ENCODE measurements around the gene FJX1. TPM values are rescaled to one million over a fixed set of nuclear protein-coding genes. Genes with fewer than 3 reads are reported as not detected.

The FJX1 gene
- total RNA-seq, 2 donors from 2014 or later, result 11.7 to 17.4 TPM

DNA sequence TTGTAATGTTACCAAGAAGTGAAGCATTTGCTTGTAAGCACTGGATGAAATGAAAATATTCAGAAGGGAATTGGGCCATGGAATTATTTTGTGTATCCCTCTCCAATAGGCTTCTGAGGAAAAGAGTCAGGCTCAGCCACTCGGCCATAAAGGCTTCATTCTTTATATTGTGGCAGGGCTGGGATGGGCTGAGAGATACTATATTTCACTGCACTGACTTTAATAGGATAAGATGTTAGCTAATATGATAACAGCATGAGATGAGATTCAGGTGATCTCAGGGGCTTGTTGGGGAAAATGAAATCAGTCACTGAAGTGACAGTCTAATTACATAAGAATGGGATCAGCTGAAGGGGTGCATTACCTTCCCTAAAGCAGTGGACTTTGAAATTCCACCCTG lies 37.0 kb downstream of the FJX1 start:
- WGBS, 2 experiments (ENCODE audit: insufficient coverage in 1 of 2, insufficient read length in 1 of 2), result 37 to 80% methylated on average over 1 of the region's 1 CpG
- Mint-ChIP-seq H3K27ac (no peak overlapping the region), H3K4me3 (no peak overlapping the region), H3K27me3 (ENCODE audit: insufficient read depth) (peaks cover 81% of the 10 kb centered on the region), H3K9me3 (no peaks in the 10 kb centered on the region), H3K4me1 (peaks cover 12% of the 10 kb centered on the region), H3K36me3 (ENCODE audit: low read depth) (no peaks in the 10 kb centered on the region)
- DNase-seq, result no peak
- Histone ChIP-seq H3K27ac (ENCODE audit: low read depth, low read length) (no peak overlapping the region), H3K27me3 (ENCODE audit: control insufficient read depth, insufficient read depth, low read length, poor library complexity, severe bottlenecking) (peaks cover 24% of the 10 kb centered on the region), H3K9me3 (ENCODE audit: control insufficient read depth, low read length) (no peaks in the 10 kb centered on the region), H3K36me3 (ENCODE audit: control insufficient read depth, insufficient read depth, low read length) (no peaks in the 10 kb centered on the region), H3K4me3 (ENCODE audit: low read length) (no peak overlapping the region), H3K4me1 (ENCODE audit: control insufficient read depth, insufficient read depth, low read length) (peaks cover 7% of the 10 kb centered on the region), H3K9ac (ENCODE audit: extremely low read depth, low read length, poor library complexity, severe bottlenecking) (no peak overlapping the region)
- TF ChIP-seq, protein P1, sequence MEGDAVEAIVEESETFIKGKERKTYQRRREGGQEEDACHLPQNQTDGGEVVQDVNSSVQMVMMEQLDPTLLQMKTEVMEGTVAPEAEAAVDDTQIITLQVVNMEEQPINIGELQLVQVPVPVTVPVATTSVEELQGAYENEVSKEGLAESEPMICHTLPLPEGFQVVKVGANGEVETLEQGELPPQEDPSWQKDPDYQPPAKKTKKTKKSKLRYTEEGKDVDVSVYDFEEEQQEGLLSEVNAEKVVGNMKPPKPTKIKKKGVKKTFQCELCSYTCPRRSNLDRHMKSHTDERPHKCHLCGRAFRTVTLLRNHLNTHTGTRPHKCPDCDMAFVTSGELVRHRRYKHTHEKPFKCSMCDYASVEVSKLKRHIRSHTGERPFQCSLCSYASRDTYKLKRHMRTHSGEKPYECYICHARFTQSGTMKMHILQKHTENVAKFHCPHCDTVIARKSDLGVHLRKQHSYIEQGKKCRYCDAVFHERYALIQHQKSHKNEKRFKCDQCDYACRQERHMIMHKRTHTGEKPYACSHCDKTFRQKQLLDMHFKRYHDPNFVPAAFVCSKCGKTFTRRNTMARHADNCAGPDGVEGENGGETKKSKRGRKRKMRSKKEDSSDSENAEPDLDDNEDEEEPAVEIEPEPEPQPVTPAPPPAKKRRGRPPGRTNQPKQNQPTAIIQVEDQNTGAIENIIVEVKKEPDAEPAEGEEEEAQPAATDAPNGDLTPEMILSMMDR (conservative IDR thresholded peaks at IDR 0.05), result no peak

DNA sequence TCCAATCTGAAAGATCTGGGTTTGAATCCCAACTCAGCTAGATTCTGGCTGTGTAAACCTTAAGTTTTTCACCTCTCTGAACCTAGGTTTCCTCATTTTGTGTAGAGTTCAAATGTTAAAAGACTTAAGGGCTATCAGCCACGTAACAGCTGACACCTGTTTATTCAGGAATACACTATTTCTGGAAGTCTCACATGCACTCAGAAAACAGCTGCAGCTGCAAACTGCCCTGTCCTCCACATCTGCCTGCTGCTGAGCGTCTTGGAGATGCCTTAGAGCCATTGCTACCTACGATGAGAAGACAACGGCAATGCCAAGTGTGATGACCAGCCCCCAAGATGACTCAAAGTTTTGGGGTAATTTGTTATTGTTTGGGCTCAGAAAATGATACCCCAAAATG lies 37.6 kb downstream of the FJX1 start:
- H3K4me1 ChIP-seq (ENCODE audit: control insufficient read depth, insufficient read depth, low read length), result peaks cover 7% of the 10 kb centered on the region
- H3K4me3 ChIP-seq (ENCODE audit: low read length), result no peak overlapping the region
- Mint-ChIP-seq H3K27ac (no peak overlapping the region), H3K4me1 (peaks cover 12% of the 10 kb centered on the region), H3K36me3 (ENCODE audit: low read depth) (no peaks in the 10 kb centered on the region), H3K9me3 (no peaks in the 10 kb centered on the region), H3K4me3 (no peak overlapping the region), H3K27me3 (ENCODE audit: insufficient read depth) (peaks cover 79% of the 10 kb centered on the region)
- TF ChIP-seq, protein P1 (conservative IDR thresholded peaks at IDR 0.05), result no peak
- no peaks in the 10 kb centered on the region for H3K9me3 ChIP-seq (ENCODE audit: control insufficient read depth, low read length)
- H3K27me3 ChIP-seq (ENCODE audit: control insufficient read depth, insufficient read depth, low read length, poor library complexity, severe bottlenecking), result peaks cover 24% of the 10 kb centered on the region
- H3K27ac ChIP-seq (ENCODE audit: low read depth, low read length), result no peak overlapping the region
- no peak for DNase-seq
- no peak overlapping the region for H3K9ac ChIP-seq (ENCODE audit: extremely low read depth, low read length, poor library complexity, severe bottlenecking)
- WGBS, 2 experiments (ENCODE audit: insufficient coverage in 1 of 2, insufficient read length in 1 of 2), result 76 to 85% methylated on average over 4 of the region's 4 CpGs
- H3K36me3 ChIP-seq (ENCODE audit: control insufficient read depth, insufficient read depth, low read length), result no peaks in the 10 kb centered on the region

DNA sequence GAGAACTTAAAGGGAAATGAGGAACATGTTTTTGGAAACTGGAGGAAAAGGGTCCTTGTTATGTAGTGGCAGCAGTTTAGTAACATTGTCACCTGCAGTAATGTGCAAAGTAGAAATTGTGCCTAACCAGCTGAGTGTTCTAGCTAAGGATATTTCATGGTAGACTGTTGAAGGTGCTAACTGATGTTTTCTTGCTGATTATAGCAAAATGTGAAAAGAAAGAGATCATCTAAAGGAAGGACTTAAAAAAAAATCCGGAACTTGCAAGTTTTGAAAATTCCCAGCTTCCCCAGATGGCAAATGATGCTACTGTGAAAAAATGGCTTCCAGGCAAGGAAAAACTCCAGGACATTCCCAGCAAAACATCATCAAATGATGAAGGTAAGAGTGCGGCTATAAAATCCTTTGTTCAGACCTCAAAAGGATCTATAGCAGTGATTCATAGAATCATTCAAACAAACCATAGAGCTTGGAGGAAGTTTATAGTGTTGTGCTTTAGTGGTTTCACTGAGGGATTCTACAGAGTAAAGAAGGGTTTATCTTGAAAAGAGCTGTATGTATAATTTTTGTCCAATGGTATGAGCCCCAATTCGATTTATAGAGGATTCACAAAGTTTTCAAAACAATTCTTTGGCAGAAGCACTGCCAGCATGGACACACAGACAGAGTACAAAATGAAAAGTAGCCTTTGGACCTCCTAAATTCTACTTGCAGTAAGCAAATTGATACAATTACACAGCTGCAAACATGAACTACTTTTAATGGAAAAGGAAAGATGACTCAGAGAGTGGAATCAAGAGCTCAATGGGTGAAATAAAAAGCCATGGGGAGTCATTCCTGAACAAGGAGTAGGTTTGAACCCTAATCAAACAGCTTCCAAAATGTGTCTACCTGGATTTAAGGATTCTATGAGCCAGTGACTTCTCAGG lies 40.0 kb downstream of the FJX1 start:
- H3K36me3 Mint-ChIP-seq (ENCODE audit: low read depth), result peaks cover 3% of the 10 kb centered on the region
- peaks cover 78% of the 10 kb centered on the region for H3K27me3 Mint-ChIP-seq (ENCODE audit: insufficient read depth)
- H3K9me3 Mint-ChIP-seq, result peaks cover 6% of the 10 kb centered on the region
- no peak overlapping the region for H3K27ac ChIP-seq (ENCODE audit: low read depth, low read length)
- WGBS, 2 experiments (ENCODE audit: insufficient coverage in 1 of 2, insufficient read length in 1 of 2), result 58 to 86% methylated on average over 2 to 3 of the region's 3 CpGs
- H3K36me3 ChIP-seq (ENCODE audit: control insufficient read depth, insufficient read depth, low read length), result no peaks in the 10 kb centered on the region
- H3K9ac ChIP-seq (ENCODE audit: extremely low read depth, low read length, poor library complexity, severe bottlenecking), result no peak overlapping the region
- TF ChIP-seq, protein P1 (conservative IDR thresholded peaks at IDR 0.05), result no peak
- H3K9me3 ChIP-seq (ENCODE audit: control insufficient read depth, low read length), result peaks cover 3% of the 10 kb centered on the region
- peaks cover 23% of the 10 kb centered on the region for H3K4me1 Mint-ChIP-seq
- peaks cover 34% of the 10 kb centered on the region for H3K27me3 ChIP-seq (ENCODE audit: control insufficient read depth, insufficient read depth, low read length, poor library complexity, severe bottlenecking)
- H3K4me3 Mint-ChIP-seq, result no peak overlapping the region
- peaks cover 7% of the 10 kb centered on the region for H3K4me1 ChIP-seq (ENCODE audit: control insufficient read depth, insufficient read depth, low read length)
- H3K27ac Mint-ChIP-seq, result no peak overlapping the region
- DNase-seq, result no peak
- no peak overlapping the region for H3K4me3 ChIP-seq (ENCODE audit: low read length)
